Measurements from ENCODE around the gene KRTAP3-1. TPM values are rescaled to one million over a fixed set of nuclear protein-coding genes. Genes with fewer than 3 reads are reported as not detected.

The KRTAP3-1 gene
- total and polyA plus RNA-seq, 12 donors: not detected

- TF ChIP-seq POLR2A (IDR thresholded peaks at IDR 0.05): no peak
- TF ChIP-seq, protein P1, sequence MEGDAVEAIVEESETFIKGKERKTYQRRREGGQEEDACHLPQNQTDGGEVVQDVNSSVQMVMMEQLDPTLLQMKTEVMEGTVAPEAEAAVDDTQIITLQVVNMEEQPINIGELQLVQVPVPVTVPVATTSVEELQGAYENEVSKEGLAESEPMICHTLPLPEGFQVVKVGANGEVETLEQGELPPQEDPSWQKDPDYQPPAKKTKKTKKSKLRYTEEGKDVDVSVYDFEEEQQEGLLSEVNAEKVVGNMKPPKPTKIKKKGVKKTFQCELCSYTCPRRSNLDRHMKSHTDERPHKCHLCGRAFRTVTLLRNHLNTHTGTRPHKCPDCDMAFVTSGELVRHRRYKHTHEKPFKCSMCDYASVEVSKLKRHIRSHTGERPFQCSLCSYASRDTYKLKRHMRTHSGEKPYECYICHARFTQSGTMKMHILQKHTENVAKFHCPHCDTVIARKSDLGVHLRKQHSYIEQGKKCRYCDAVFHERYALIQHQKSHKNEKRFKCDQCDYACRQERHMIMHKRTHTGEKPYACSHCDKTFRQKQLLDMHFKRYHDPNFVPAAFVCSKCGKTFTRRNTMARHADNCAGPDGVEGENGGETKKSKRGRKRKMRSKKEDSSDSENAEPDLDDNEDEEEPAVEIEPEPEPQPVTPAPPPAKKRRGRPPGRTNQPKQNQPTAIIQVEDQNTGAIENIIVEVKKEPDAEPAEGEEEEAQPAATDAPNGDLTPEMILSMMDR (IDR thresholded peaks at IDR 0.05): no peak
- no peaks in the 10 kb centered on the region for H3K36me3 ChIP-seq (replicated peaks in 1 of 2)
- no peak overlapping the region for H3K27ac ChIP-seq
- H3K4me3 ChIP-seq: no peak overlapping the region
- no peak for DNase-seq
- WGBS, 4 donors: 79 to 81% (median 80%) methylated on average over 13 of the region's 13 CpGs
- intact Hi-C loops (cut with DNase I): no loop called here
- no peaks in the 10 kb centered on the region for H3K27me3 ChIP-seq
- H3K4me1 ChIP-seq (replicated peaks in 1 of 2): no peaks in the 10 kb centered on the region
- H3K9me3 ChIP-seq (replicated peaks in 1 of 3): no peaks in the 10 kb centered on the region
These were observed 7.8 kb upstream of the KRTAP3-1 start for GRCh38 chr17:41016578-41017215.

DNA sequence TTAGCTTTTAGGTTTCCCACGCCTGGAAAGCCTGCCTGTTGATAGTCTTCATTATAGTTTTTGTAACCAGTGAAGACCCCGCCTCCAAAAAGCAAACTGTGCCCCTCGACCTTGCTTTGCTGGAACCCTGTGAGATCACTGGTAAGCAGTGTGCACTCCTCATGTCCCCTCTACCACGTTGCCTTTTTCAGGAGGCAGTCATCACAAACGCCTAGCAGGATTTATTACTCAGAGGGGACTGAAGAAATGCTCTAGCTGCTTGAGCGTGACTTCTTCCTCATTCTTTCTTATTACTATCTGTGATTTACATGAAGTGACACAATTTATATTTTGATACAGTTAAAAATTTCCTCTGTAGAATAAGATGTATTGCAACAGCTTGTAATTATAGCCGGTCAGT lies 6.5 kb upstream of the KRTAP3-1 start:
- no peak for DNase-seq
- Histone ChIP-seq H3K27me3 (no peaks in the 10 kb centered on the region), H3K27ac (no peak overlapping the region), H3K9me3 (replicated peaks in 1 of 3) (no peaks in the 10 kb centered on the region), H3K4me1 (replicated peaks in 1 of 2) (no peaks in the 10 kb centered on the region), H3K4me3 (no peak overlapping the region), H3K36me3 (replicated peaks in 1 of 2) (no peaks in the 10 kb centered on the region)
- WGBS, 4 donors: 62 to 73% (median 66%) methylated on average over 7 of the region's 7 CpGs
- TF ChIP-seq POLR2A (IDR thresholded peaks at IDR 0.05): no peak
- TF ChIP-seq, protein P1 (IDR thresholded peaks at IDR 0.05): no peak
- intact Hi-C loops (cut with DNase I): no loop called here

- 54 to 67% (median 56%) methylated on average over 1 of the region's 1 CpG for WGBS, 4 donors
- H3K27me3 ChIP-seq: no peaks in the 10 kb centered on the region
- intact Hi-C loops (cut with DNase I): no loop called here
- no peak overlapping the region for H3K27ac ChIP-seq
- TF ChIP-seq, protein P1 (IDR thresholded peaks at IDR 0.05): no peak
- TF ChIP-seq POLR2A (IDR thresholded peaks at IDR 0.05): no peak
- H3K9me3 ChIP-seq (replicated peaks in 1 of 3): no peaks in the 10 kb centered on the region
- no peak overlapping the region for H3K4me3 ChIP-seq
- no peaks in the 10 kb centered on the region for H3K4me1 ChIP-seq (replicated peaks in 1 of 2)
- DNase-seq: peak in 1 of 7 donors; percentile 60
- H3K36me3 ChIP-seq (replicated peaks in 1 of 2): no peaks in the 10 kb centered on the region
These were observed 4.7 kb upstream of the KRTAP3-1 start for GRCh38 chr17:41013606-41014005.

DNA sequence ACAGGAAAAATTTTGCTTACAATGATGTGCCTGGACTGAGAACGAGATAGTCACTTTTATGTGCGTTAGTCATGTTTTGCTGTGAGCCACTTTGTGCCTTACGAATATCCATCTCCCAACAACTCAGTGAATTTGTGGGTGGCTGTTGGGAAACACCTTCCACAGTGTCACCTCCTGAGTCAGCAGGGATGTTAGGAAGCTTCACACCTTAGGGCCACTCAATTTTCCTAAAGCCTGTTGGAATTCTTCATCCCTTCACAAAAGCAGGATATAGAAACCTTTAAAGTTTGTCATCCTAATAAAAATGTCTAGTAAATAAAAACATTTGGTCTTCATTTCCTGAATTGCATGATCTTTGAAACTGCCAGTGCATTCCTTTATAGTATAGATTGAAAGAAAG lies 4.3 kb upstream of the KRTAP3-1 start:
- intact Hi-C loops (cut with DNase I): no loop called here
- Histone ChIP-seq H3K4me3 (no peak overlapping the region), H3K27me3 (no peaks in the 10 kb centered on the region), H3K4me1 (replicated peaks in 1 of 2) (no peaks in the 10 kb centered on the region), H3K9me3 (replicated peaks in 1 of 3) (no peaks in the 10 kb centered on the region), H3K36me3 (replicated peaks in 1 of 2) (no peaks in the 10 kb centered on the region), H3K27ac (no peak overlapping the region)
- no peak for DNase-seq
- 78 to 89% (median 81%) methylated on average over 3 of the region's 3 CpGs for WGBS, 4 donors
- TF ChIP-seq, protein P1 (IDR thresholded peaks at IDR 0.05): no peak
- no peak for TF ChIP-seq POLR2A (IDR thresholded peaks at IDR 0.05)
